ENCODE data around the gene QSOX1.
"Not testable (repeated sequence)": the region's sequence is repeated elsewhere in the genome, so short reads cannot be mapped to it uniquely, and the experiment has no call there.

Gene QSOX1

DNA sequence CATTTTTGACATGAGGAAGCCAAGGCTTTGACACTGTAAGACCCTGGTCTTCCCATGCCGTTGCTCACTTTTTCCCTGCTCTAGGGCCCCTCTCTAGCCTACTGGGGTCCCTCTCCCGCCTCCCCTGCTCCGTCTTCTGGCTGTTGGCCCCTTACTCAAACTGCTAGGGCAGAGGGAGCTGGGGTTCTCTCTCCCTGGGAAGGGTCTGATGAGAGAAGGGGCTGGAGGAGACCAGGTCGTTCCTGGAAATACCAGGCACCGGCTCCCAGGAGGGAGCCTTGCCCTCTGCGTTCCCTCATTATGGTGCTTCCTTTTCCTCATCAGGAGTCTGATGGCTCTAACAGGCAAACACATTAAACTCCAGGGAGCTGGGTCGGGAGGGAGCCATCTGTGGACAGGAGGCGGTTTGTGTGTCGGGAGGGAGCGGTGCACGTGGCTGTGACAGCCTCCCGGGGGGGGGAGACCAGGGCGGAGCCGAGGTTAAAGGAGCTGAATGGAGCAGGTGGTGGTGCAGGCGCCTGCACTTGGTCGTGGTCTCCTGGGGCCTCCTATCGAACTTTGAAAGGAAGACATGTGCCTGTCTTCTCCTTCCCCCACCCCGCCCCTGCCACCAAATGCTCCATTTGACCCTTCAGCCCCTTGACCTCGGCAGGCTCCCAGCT, 40.0 kb downstream of the QSOX1 start:
- no peaks in the 10 kb centered on the region for H3K9me3 Mint-ChIP-seq
- no peaks in the 10 kb centered on the region for H3K27me3 Mint-ChIP-seq
- H3K4me1 Mint-ChIP-seq: peaks cover 0 to 13% of the 10 kb centered on the region in 2 donors
- peak overlapping the region; percentile 52 for H3K27ac Mint-ChIP-seq
- ATAC-seq (replicated peaks): no peak
- no peak for DNase-seq
- no peak overlapping the region for H3K4me3 Mint-ChIP-seq
- H3K36me3 Mint-ChIP-seq: peaks cover 77 to 82% of the 10 kb centered on the region in 2 donors

DNA sequence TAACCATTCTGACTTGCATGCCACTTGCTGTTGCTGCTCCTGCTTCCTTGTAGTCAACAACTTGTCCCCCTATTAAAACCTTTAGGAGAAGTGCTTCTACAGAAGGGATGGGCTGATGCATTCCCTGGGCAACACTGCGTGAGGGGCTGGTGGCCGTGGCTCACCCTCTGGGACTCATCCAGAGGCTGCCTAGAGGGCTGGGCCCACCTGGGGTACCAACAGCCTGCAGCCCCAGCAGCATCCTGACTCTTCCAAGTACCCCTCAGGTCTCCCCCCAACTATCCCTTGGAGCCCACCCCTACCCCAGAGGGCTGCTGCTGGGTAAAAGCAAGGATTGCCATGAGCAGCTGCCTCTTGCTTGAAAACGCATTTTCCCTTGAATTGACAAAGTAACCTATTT, 40.7 kb downstream of the QSOX1 start:
- peaks cover 78 to 80% of the 10 kb centered on the region in 2 donors for H3K36me3 Mint-ChIP-seq
- DNase-seq (no peak), ATAC-seq (replicated peaks) (no peak)
- H3K4me1 Mint-ChIP-seq: peaks cover 0 to 13% of the 10 kb centered on the region in 2 donors
- H3K9me3 Mint-ChIP-seq: no peaks in the 10 kb centered on the region
- H3K4me3 Mint-ChIP-seq: no peak overlapping the region
- no peaks in the 10 kb centered on the region for H3K27me3 Mint-ChIP-seq
- H3K27ac Mint-ChIP-seq: no peak overlapping the region

DNA sequence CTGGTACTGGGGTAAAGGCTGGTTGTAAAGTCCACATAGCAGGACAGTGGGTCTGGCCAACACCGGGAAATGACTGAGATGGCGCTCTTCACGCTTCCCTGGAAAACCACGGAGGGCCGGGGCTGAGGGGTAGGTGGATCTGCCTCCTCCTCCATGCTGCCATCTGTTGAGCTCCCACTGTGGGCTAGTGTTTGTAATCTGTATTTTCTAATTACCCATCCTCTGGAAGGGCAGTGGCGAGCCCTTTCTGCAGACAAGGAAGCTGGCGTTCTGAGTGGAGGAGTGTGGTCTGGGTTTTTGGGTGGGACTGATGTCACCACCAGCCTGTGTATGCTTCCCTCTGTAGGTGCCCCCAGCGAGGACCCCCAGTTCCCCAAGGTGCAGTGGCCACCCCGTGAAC, 41.2 kb downstream of the QSOX1 start:
- ATAC-seq (replicated peaks) (no peak), DNase-seq (no peak)
- Mint-ChIP-seq H3K9me3 (no peaks in the 10 kb centered on the region), H3K4me3 (no peak overlapping the region), H3K27me3 (no peaks in the 10 kb centered on the region), H3K36me3 (peaks cover 78 to 84% of the 10 kb centered on the region in 2 donors), H3K4me1 (peaks cover 0 to 13% of the 10 kb centered on the region in 2 donors), H3K27ac (no peak overlapping the region)

GRCh38 chr1:180196436-180197003, 41.9 kb downstream of the QSOX1 start:
- Mint-ChIP-seq H3K4me3 (no peak overlapping the region), H3K4me1 (peaks cover 0 to 8% of the 10 kb centered on the region in 2 donors), H3K27me3 (no peaks in the 10 kb centered on the region), H3K9me3 (no peaks in the 10 kb centered on the region), H3K36me3 (peaks cover 72 to 80% of the 10 kb centered on the region in 2 donors), H3K27ac (no peak overlapping the region)
- no peak for ATAC-seq (replicated peaks)
- DNase-seq: no peak

DNA sequence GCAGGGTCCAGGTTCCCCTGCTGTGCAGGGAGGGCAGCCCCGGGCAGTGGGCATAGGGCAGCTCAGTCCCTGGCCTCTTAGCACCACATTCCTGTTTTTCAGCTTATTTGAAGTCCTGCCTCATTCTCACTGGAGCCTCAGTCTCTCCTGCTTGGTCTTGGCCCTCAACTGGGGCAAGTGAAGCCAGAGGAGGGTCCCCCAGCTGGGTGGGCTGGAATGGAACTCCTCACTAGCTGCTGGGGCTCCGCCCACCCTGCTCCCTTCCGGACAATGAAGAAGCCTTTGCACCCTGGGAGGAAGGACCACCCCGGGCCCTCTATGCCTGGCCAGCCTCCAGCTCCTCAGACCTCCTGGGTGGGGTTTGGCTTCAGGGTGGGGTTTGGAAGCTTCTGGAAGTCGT, 42.6 kb downstream of the QSOX1 start:
- no peak for DNase-seq
- no peak overlapping the region for H3K27ac Mint-ChIP-seq
- no peaks in the 10 kb centered on the region for H3K27me3 Mint-ChIP-seq
- H3K4me1 Mint-ChIP-seq: peaks cover 0 to 3% of the 10 kb centered on the region in 2 donors
- peaks cover 64 to 77% of the 10 kb centered on the region in 2 donors for H3K36me3 Mint-ChIP-seq
- ATAC-seq (replicated peaks): no peak
- H3K4me3 Mint-ChIP-seq: no peak overlapping the region
- H3K9me3 Mint-ChIP-seq: no peaks in the 10 kb centered on the region

DNA sequence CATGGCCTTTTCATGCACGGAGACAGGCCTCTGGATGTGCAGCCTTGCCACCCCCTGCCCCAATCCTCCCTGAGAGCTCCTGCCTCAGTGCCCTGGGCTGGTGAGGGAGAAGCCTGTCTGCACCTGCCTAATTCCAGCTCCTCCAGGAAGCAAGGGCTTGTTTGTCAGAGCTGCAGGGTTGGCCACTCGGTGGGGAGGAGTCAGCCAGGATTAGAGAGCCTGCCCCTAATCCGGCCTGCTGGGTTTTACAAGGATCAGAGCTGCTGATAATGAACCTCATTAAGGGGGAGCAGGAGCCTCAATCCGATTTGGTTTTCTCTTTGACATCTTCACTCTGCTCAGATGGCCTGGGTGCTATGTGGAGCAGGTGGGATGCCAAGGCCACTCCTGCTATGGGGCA, 43.5 kb downstream of the QSOX1 start:
- DNase-seq: no peak
- no peaks in the 10 kb centered on the region for H3K9me3 Mint-ChIP-seq
- H3K4me3 Mint-ChIP-seq: no peak overlapping the region
- H3K4me1 Mint-ChIP-seq: no peaks in the 10 kb centered on the region
- no peak for ATAC-seq (replicated peaks)
- no peak overlapping the region for H3K27ac Mint-ChIP-seq
- H3K27me3 Mint-ChIP-seq: no peaks in the 10 kb centered on the region
- H3K36me3 Mint-ChIP-seq: peaks cover 55 to 69% of the 10 kb centered on the region in 2 donors

- Mint-ChIP-seq H3K4me3 (no peak overlapping the region), H3K27me3 (no peaks in the 10 kb centered on the region), H3K27ac (no peak overlapping the region), H3K9me3 (no peaks in the 10 kb centered on the region), H3K36me3 (peaks cover 52 to 65% of the 10 kb centered on the region in 2 donors), H3K4me1 (no peaks in the 10 kb centered on the region)
- ATAC-seq (replicated peaks): no peak
- DNase-seq: no peak
Measured at GRCh38 chr1:180198611-180199010, 43.9 kb downstream of the QSOX1 start.

GRCh38 chr1:180199018-180199417, 44.3 kb downstream of the QSOX1 start:
- Mint-ChIP-seq H3K27ac (no peak overlapping the region), H3K4me3 (no peak overlapping the region), H3K9me3 (no peaks in the 10 kb centered on the region), H3K4me1 (no peaks in the 10 kb centered on the region), H3K27me3 (no peaks in the 10 kb centered on the region), H3K36me3 (peaks cover 48 to 61% of the 10 kb centered on the region in 2 donors)
- DNase-seq: no peak
- ATAC-seq (replicated peaks): no peak

DNA sequence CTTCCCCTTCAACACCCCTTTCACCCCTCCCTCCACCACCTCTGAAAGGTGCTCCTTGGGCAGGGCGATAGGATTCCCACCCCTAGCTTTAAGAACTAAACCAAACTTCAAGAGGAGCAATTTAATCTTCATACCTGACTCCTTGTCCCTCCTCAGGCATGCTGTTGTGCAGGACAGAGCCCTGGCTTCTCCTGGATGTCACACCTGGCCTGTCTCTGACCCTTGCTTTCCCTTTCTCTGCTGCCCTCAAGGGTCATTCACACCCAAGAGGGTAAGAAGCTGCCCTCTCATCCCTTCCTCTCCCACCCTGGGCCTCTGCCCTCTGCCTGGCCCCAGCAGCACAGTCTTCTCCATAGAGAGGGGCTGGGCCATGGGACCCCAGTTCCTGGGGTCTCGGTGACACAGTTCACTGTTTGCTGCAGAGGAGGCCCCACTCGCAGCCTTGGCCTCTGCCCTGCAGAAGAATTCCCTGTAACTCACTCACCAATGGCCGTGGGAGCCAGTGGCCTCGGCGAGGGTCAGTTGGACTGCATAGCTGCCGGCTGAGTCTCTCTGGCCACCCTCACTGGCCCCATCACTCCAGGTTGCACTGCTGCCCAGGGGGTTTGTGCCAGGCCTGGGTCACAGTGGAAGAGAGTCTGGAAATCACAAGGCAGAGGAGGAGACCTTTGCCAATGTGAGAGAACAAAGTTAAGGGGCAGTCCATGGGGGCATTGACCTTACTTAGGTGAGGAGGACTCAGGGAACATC, 47.0 kb downstream of the QSOX1 start:
- peaks cover 25 to 36% of the 10 kb centered on the region in 2 donors for H3K36me3 Mint-ChIP-seq
- H3K27me3 Mint-ChIP-seq: no peaks in the 10 kb centered on the region
- no peaks in the 10 kb centered on the region for H3K9me3 Mint-ChIP-seq
- peak overlapping the region; percentile 9 for H3K27ac Mint-ChIP-seq
- no peaks in the 10 kb centered on the region for H3K4me1 Mint-ChIP-seq
- no peak overlapping the region for H3K4me3 Mint-ChIP-seq
- peak in 1 of 2 donors; percentile 28 for ATAC-seq (replicated peaks)
- no peak for DNase-seq

GRCh38 chr1:180202588-180202987, 47.9 kb downstream of the QSOX1 start:
- not testable (repeated sequence) for H3K9me3 Mint-ChIP-seq; DNase-seq; H3K4me3 Mint-ChIP-seq; ATAC-seq (replicated peaks); H3K4me1 Mint-ChIP-seq; H3K27ac Mint-ChIP-seq; H3K27me3 Mint-ChIP-seq
- peaks cover 20 to 30% of the 10 kb centered on the region in 2 donors for H3K36me3 Mint-ChIP-seq

DNA sequence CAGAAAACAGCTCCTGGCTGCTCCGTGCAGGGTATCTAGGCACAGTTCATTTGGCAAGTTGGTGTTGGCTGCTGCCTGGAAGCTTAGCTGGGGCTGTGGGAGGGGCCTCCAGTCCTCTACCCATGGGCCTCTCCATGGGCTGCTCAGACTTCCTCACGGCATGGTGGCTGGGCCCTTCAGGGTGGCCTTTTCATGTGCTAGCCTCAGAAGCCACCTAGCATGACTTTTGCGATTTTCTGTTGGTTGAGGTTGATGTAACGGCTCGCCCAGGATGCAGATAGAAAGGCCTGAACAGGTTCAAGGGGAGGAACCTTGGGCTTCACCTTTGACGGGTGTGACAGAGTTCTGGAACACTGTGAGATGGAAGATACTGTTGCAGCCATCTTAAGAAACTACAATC, 49.6 kb downstream of the QSOX1 start:
- H3K27ac Mint-ChIP-seq: peak overlapping the region; percentile 49
- no peak for ATAC-seq (replicated peaks)
- H3K27me3 Mint-ChIP-seq: no peaks in the 10 kb centered on the region
- no peak for DNase-seq
- no peak overlapping the region for H3K4me3 Mint-ChIP-seq
- H3K9me3 Mint-ChIP-seq: no peaks in the 10 kb centered on the region
- peaks cover 10 to 22% of the 10 kb centered on the region in 2 donors for H3K36me3 Mint-ChIP-seq
- peaks cover 0 to 4% of the 10 kb centered on the region in 2 donors for H3K4me1 Mint-ChIP-seq

DNA sequence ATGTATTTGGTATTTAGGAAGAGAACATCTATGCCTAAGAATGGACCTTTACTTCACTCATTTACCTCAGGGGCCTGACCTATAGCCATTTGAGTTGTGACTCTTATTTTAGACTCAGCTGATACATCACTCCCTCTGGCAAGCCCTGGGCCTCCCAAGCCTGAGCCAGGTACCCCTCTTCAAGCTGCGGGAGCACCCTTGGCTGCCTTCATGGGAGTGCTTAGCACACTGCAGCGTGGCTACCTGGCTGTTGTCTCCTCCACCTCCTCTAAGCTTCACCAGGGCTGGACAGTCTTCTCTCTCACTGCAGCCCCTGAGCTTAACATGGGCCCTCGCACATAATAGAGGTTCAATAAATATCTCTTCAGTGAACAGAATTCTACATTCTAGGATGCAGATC, 51.9 kb downstream of the QSOX1 start:
- Mint-ChIP-seq H3K9me3 (no peaks in the 10 kb centered on the region), H3K27me3 (peaks cover 6 to 8% of the 10 kb centered on the region in 2 donors), H3K27ac (no peak overlapping the region), H3K4me1 (peaks cover 0 to 4% of the 10 kb centered on the region in 2 donors), H3K4me3 (no peak overlapping the region), H3K36me3 (peaks cover 0 to 5% of the 10 kb centered on the region in 2 donors)
- ATAC-seq (replicated peaks) (no peak), DNase-seq (no peak)

GRCh38 chr1:180208264-180208663, 53.6 kb downstream of the QSOX1 start:
- DNase-seq (no peak), ATAC-seq (replicated peaks) (peak in 1 of 2 donors; percentile 43)

DNA sequence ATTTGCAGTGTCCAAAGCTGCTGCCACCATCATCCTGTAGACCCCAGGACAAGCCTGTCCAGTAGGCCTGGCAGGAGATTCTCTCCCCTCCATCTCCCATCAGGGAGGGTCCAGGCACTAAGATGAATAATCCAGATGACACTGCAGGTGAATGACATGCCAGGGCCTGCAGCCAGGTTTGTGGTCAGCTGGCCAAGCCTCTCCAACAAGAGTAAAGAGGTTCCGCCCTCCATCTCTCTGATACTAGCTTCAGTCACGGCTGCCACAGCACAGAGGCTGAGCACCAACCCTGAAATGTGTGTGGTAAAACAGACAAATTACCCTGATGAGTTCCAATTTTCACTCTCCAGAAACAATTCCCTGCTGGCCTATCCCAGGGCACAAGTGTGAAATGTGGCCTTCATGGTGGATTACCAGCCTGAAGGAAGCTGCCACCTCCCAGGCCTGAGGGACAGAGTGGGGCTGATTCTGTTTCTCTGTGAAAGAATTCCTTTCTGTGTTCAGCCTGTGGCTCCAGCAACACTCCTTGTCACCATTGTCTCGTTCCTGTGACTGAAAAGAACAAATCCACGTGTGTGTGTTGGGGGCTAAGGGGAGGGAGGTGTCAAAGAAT, 55.4 kb downstream of the QSOX1 start:
- no peak overlapping the region for H3K27ac Mint-ChIP-seq
- H3K4me3 Mint-ChIP-seq: no peak overlapping the region
- DNase-seq: no peak
- no peak for ATAC-seq (replicated peaks)
- H3K4me1 Mint-ChIP-seq: peaks cover 4 to 6% of the 10 kb centered on the region in 2 donors
- H3K27me3 Mint-ChIP-seq: peaks cover 9 to 12% of the 10 kb centered on the region in 2 donors
- no peaks in the 10 kb centered on the region for H3K36me3 Mint-ChIP-seq
- H3K9me3 Mint-ChIP-seq: no peaks in the 10 kb centered on the region

More at GRCh38 chr1:180208264-180208663, 53.6 kb downstream of the QSOX1 start:
- Mint-ChIP-seq H3K36me3 (no peaks in the 10 kb centered on the region), H3K4me1 (peaks cover under 1 to 4% of the 10 kb centered on the region in 2 donors), H3K27me3 (peaks cover 9 to 12% of the 10 kb centered on the region in 2 donors), H3K4me3 (no peak overlapping the region), H3K27ac (no peak overlapping the region), H3K9me3 (no peaks in the 10 kb centered on the region)

Measured in stimulated activated naive B cell treated with anti-CD40 and anti-IgM and Interleukin-4, amounts not matched to agents 10 μg/mL and 1 μg/mL and 100 μg/mL, for 72 hours (primary cell).